ENCODE data around the gene CTBP2. TPM values are rescaled to one million over a fixed set of nuclear protein-coding genes. Genes with fewer than 3 reads are reported as not detected.

The CTBP2 gene
- polyA plus RNA-seq, 1 experiment, result 72.9 TPM

DNA sequence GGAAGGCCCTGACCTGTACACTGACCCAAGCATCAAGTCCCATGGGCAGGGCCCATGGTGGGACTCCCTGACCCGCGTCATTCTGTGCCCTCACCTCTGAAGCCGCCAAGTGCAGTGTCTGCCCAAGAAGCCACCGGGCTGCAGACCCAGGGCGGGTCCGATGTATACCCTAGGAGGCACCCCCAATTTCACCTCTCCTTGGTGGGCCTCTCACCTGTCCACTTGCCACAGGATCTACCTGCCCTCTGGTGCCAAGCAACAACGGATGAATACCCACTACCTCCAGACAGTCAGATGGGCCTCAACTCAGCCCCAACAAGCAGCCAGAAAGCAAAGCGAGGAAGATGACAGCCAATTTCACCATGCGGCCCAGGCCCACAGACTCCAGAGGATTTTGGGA is 92.6 kb downstream of the CTBP2 start:
- DNase-seq (ENCODE audit: low read depth), result no peak
- ChIA-PET POLR2A (no interaction called here), CTCF (interaction anchor here (2.1 kb wide), 1 partner anchor 16 kb away, joined by 5 read pairs; no protein-coding TSS in a partner anchor)
- no peak overlapping the region for H3K4me3 ChIP-seq (ENCODE audit: low read depth, low read length)
- TF ChIP-seq, protein P1, sequence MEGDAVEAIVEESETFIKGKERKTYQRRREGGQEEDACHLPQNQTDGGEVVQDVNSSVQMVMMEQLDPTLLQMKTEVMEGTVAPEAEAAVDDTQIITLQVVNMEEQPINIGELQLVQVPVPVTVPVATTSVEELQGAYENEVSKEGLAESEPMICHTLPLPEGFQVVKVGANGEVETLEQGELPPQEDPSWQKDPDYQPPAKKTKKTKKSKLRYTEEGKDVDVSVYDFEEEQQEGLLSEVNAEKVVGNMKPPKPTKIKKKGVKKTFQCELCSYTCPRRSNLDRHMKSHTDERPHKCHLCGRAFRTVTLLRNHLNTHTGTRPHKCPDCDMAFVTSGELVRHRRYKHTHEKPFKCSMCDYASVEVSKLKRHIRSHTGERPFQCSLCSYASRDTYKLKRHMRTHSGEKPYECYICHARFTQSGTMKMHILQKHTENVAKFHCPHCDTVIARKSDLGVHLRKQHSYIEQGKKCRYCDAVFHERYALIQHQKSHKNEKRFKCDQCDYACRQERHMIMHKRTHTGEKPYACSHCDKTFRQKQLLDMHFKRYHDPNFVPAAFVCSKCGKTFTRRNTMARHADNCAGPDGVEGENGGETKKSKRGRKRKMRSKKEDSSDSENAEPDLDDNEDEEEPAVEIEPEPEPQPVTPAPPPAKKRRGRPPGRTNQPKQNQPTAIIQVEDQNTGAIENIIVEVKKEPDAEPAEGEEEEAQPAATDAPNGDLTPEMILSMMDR (IDR thresholded peaks at IDR 0.05; ENCODE audit: insufficient read depth, low read depth, low read length), result no peak
- no peaks in the 10 kb centered on the region for H3K27me3 ChIP-seq (ENCODE audit: control insufficient read depth, insufficient read depth, low read length)
- peaks cover 3% of the 10 kb centered on the region; the same call in 1 of the 2 replicates for H3K36me3 ChIP-seq (ENCODE audit: control insufficient read depth, insufficient read depth, low read length)

DNA sequence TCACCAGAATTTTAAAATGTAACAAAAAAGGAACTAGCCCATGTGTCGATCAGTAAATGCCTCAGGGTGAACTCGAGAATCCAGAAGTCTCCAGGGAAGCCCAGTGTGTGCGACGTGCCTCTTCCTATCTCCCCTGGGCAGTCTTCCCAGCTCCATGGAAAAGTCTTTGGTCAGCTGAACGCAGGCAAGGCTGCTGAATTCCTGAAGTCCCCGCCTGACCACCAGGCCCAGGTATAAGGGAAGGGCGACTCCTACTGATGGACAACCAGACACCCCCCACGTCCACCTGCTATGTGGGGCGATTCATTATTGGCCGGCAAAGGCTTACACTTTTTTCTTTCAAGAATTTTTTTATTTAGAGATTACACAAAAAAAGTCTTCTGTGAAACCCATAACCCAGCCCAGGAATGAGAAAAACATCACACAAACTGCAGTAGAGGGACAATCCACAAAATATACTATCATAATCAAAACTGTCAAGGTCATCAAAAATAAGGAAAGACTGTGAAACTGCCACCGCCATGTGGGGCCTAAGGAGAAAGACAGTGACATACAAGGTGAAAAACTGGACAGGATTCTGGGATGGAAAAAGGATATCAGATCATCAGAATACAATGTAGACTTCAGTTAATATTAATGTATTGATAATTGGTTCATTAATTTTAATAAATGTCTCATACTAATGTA is 93.5 kb downstream of the CTBP2 start:
- H3K4me3 ChIP-seq (ENCODE audit: low read depth, low read length), result no peak overlapping the region
- TF ChIP-seq, protein P1 (IDR thresholded peaks at IDR 0.05; ENCODE audit: insufficient read depth, low read depth, low read length), result no peak
- no peak for DNase-seq (ENCODE audit: low read depth)
- CTCF ChIA-PET, result interaction anchor here (0.8 kb wide), 1 partner anchor 86 kb away, joined by 3 read pairs; no protein-coding TSS in a partner anchor
- H3K27me3 ChIP-seq (ENCODE audit: control insufficient read depth, insufficient read depth, low read length), result no peaks in the 10 kb centered on the region
- POLR2A ChIA-PET, result no interaction called here
- H3K36me3 ChIP-seq (ENCODE audit: control insufficient read depth, insufficient read depth, low read length), result peaks cover 2% of the 10 kb centered on the region; the same call in 1 of the 2 replicates

DNA sequence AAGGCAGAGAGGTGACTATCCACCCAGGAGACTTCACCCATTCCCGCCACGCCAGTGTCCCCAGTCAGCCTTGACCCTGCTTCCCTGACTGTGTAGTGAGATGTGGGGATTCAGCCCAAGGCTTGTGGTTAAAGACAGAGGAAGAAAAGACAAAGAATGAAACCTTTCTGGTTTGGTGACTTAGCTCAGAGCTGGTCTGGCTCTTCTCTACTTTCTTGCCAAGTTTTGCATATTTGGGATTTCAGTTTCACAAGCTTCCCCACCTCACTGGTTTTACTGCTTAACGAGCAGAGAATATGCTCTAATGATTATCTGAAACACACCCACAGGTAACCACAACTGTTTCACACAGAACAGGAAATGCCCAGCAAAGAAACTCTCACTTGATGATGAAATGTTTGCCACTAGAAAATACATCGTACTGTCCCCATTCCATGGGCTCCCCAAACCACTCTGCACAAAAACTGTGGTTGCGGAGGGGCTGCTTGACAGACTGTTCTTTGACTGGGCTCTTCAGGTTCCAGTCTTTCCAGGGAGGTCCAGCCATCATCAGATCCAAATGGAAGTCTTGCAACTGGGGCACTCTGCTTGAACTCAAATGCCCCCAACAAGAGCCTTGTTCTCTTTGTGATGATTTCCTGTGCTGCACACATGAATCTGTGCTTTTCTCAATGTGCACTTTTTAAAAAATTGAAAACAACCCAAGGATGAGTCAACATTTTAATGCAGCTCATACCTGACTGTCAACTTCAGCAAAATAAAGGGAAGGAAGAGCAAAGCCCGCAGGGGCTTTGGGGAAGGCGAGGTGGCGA is 95.5 kb downstream of the CTBP2 start:
- no peaks in the 10 kb centered on the region for H3K27me3 ChIP-seq (ENCODE audit: control insufficient read depth, insufficient read depth, low read length)
- TF ChIP-seq, protein P1 (IDR thresholded peaks at IDR 0.05; ENCODE audit: insufficient read depth, low read depth, low read length), result no peak
- H3K4me3 ChIP-seq (ENCODE audit: low read depth, low read length), result no peak overlapping the region
- ChIA-PET POLR2A (no interaction called here), CTCF (interaction anchor here (1.2 to 1.4 kb wide), 4 partner anchors 17 to 81 kb away, joined by 3 to 6 read pairs (median 4); no protein-coding TSS in a partner anchor)
- peak; percentile 66 for DNase-seq (ENCODE audit: low read depth)
- H3K36me3 ChIP-seq (ENCODE audit: control insufficient read depth, insufficient read depth, low read length), result no peaks in the 10 kb centered on the region

DNA sequence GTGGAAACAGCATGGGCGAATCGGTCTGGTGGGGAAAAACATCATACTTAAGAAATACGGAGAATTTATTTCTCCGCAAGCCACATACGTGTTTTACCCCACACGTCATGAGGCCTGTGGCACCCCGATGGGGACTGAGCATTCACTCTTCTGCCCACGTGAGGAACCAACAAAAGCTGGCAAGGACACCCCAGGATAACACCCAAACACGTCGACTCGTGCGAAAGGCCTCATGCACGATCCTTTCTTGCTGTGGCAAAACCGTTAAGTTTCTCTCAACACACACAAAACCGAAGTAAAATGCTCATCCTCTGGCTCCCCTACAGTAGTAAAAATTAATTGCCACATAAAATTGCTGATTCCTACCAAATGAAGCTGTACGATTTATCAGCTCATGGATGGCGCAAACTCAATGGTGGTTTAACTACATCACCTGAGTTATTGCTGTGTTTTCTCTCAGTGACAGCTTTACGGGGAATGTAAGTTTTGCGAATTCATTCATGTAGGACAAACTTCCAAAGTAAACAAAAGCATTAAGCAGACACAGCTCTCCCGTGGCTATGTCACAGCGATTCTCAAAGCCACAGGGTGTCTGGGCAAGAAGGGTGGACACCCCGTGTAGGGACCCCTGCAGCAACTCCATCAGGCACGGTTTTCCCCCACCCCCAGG is 97.0 kb downstream of the CTBP2 start:
- CTCF ChIA-PET, result interaction anchor here (0.9 to 8.9 kb wide), 8 partner anchors 16 to 111 kb away, joined by 3 to 123 read pairs (median 10); no protein-coding TSS in a partner anchor
- H3K27me3 ChIP-seq (ENCODE audit: control insufficient read depth, insufficient read depth, low read length), result no peaks in the 10 kb centered on the region
- POLR2A ChIA-PET, result interaction anchor here (0.6 to 0.7 kb wide), 3 partner anchors 13 to 168 kb away, joined by 3 to 4 read pairs (median 3); no protein-coding TSS in a partner anchor
- no peaks in the 10 kb centered on the region for H3K36me3 ChIP-seq (ENCODE audit: control insufficient read depth, insufficient read depth, low read length)
- DNase-seq (ENCODE audit: low read depth), result peak; percentile 74
- TF ChIP-seq, protein P1 (IDR thresholded peaks at IDR 0.05; ENCODE audit: insufficient read depth, low read depth, low read length), result no peak
- H3K4me3 ChIP-seq (ENCODE audit: low read depth, low read length), result no peak overlapping the region
